Measurements from ENCODE around the gene OFD1. TPM values are rescaled to one million over a fixed set of nuclear protein-coding genes. Genes with fewer than 3 reads are reported as not detected.

OFD1 gene
- total RNA-seq, 2 donors from 2014 or later = 25.9 to 29.7 TPM

DNA sequence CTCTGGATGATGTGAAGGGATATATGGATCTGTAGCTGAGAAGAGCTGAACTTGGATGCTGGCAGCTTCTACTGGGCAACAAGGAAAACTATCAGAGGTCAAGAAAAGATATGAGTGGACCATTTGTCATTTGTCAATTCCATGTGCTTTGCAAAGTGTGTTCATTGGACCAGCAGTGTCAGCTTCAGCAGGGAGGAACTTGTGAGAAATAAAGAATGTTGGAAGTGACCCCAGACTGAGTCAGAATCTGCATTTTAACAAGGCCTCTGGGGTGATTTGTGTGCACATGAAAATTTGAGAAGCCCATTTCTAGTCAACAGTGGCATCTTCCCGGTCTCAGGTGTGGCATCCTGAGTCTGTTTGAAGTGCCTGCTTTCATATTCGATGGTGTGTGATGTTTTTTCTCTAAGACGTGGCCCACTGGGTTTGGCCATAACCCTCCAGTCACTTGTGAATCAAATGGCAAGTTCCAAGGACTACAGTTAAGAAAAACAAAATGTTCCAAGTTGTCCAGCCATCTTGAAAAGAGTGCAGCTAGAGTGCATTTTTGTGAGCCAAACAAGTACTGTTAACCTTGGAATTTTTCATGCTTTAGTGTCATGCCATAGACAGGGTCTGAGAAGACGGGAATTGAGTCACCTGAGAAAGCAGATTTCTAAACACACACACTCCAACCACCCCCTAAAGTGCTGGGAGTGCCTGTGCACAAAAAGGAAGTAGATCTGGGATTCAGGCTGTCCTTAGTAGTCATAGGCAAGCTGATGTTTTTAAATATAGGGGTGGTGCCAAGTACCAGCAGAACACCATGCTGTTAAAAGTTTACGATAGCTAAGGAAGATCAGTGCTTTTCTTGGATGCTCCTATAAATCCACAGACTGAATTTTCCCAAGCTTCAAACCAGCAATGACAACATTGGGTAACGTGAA lies 55.9 kb downstream of the OFD1 start:
- TF ChIP-seq, protein P1, sequence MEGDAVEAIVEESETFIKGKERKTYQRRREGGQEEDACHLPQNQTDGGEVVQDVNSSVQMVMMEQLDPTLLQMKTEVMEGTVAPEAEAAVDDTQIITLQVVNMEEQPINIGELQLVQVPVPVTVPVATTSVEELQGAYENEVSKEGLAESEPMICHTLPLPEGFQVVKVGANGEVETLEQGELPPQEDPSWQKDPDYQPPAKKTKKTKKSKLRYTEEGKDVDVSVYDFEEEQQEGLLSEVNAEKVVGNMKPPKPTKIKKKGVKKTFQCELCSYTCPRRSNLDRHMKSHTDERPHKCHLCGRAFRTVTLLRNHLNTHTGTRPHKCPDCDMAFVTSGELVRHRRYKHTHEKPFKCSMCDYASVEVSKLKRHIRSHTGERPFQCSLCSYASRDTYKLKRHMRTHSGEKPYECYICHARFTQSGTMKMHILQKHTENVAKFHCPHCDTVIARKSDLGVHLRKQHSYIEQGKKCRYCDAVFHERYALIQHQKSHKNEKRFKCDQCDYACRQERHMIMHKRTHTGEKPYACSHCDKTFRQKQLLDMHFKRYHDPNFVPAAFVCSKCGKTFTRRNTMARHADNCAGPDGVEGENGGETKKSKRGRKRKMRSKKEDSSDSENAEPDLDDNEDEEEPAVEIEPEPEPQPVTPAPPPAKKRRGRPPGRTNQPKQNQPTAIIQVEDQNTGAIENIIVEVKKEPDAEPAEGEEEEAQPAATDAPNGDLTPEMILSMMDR (conservative IDR thresholded peaks at IDR 0.05) = no peak
- H3K9me3 ChIP-seq (ENCODE audit: control insufficient read depth, low read length) = no peaks in the 10 kb centered on the region
- H3K27me3 Mint-ChIP-seq (ENCODE audit: insufficient read depth) = no peaks in the 10 kb centered on the region
- no peak overlapping the region for H3K4me3 ChIP-seq (ENCODE audit: low read length)
- DNase-seq = no peak
- H3K4me1 Mint-ChIP-seq = peaks cover 10% of the 10 kb centered on the region
- H3K36me3 ChIP-seq (ENCODE audit: control insufficient read depth, insufficient read depth, low read length) = no peaks in the 10 kb centered on the region
- no peak overlapping the region for H3K9ac ChIP-seq (ENCODE audit: extremely low read depth, low read length, poor library complexity, severe bottlenecking)
- peaks cover 45% of the 10 kb centered on the region for H3K9me3 Mint-ChIP-seq
- H3K27ac ChIP-seq (ENCODE audit: low read depth, low read length) = no peak overlapping the region
- H3K4me1 ChIP-seq (ENCODE audit: control insufficient read depth, insufficient read depth, low read length) = no peaks in the 10 kb centered on the region
- 82 to 89% methylated on average over 3 to 4 of the region's 6 CpGs for WGBS, 2 experiments (ENCODE audit: insufficient coverage in 1 of 2, insufficient read length in 1 of 2)
- no peak overlapping the region for H3K27ac Mint-ChIP-seq
- H3K4me3 Mint-ChIP-seq = no peak overlapping the region
- H3K27me3 ChIP-seq (ENCODE audit: control insufficient read depth, insufficient read depth, low read length, poor library complexity, severe bottlenecking) = no peaks in the 10 kb centered on the region
- no peaks in the 10 kb centered on the region for H3K36me3 Mint-ChIP-seq (ENCODE audit: low read depth)

DNA sequence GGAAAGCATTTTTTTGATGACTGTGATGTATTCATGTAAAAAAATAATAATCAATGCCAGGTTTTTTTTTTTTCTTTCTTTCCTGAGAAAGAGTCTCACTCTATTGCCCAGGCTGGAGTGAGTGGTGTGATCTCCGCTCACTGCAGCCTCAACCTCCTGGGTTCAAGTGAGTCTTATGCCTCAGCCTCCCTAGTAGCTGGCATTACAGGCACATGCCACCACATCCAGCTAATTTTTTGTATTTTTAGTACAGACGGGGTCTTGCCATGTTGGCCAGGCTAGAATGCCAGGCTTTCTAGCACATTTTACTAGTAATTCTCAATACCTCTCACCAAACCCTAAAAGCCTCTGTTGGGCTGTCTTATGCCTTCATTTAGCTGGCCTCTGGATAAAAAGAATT lies 56.6 kb downstream of the OFD1 start:
- Histone ChIP-seq H3K9me3 (ENCODE audit: control insufficient read depth, low read length) (no peaks in the 10 kb centered on the region), H3K4me1 (ENCODE audit: control insufficient read depth, insufficient read depth, low read length) (no peaks in the 10 kb centered on the region), H3K36me3 (ENCODE audit: control insufficient read depth, insufficient read depth, low read length) (no peaks in the 10 kb centered on the region), H3K27me3 (ENCODE audit: control insufficient read depth, insufficient read depth, low read length, poor library complexity, severe bottlenecking) (no peaks in the 10 kb centered on the region), H3K9ac (ENCODE audit: extremely low read depth, low read length, poor library complexity, severe bottlenecking) (no peak overlapping the region), H3K4me3 (ENCODE audit: low read length) (no peak overlapping the region), H3K27ac (ENCODE audit: low read depth, low read length) (peak overlapping the region; percentile 95)
- Mint-ChIP-seq H3K9me3 (peaks cover 41% of the 10 kb centered on the region), H3K4me3 (no peak overlapping the region), H3K36me3 (ENCODE audit: low read depth) (no peaks in the 10 kb centered on the region), H3K4me1 (peaks cover 10% of the 10 kb centered on the region), H3K27ac (no peak overlapping the region), H3K27me3 (ENCODE audit: insufficient read depth) (no peaks in the 10 kb centered on the region)
- WGBS, 2 experiments (ENCODE audit: insufficient coverage in 1 of 2, insufficient read length in 1 of 2) = 96% methylated on average over 2 of the region's 2 CpGs; no CpG with 5 or more reads in 1 of the 2 experiments
- TF ChIP-seq, protein P1 (conservative IDR thresholded peaks at IDR 0.05) = no peak
- DNase-seq = no peak

DNA sequence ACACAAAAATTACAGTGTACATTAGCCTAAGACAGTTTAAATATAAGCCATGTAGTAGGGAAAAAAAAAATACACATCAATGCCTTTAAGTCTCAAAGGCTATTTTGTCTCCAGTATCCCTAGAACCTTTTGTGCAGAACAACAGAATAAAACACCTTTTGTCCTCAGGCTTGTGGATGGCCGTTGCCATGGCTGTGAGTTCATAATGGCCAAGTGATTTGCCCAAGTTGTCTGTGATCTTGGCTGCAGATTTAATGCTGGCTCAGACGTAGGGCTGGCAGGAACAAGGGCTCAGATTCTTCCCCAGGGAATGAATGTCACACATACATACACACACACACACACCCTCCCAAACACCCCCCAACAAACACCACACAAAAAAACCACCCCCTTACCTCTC lies 57.0 kb downstream of the OFD1 start:
- 60 to 89% methylated on average over 1 to 2 of the region's 2 CpGs for WGBS, 2 experiments (ENCODE audit: insufficient coverage in 1 of 2, insufficient read length in 1 of 2)
- H3K9me3 Mint-ChIP-seq = peaks cover 42% of the 10 kb centered on the region

More for the DNA sequence above, 57.0 kb downstream of the OFD1 start:
- Mint-ChIP-seq H3K36me3 (ENCODE audit: low read depth) (no peaks in the 10 kb centered on the region), H3K4me3 (no peak overlapping the region), H3K4me1 (peaks cover 8% of the 10 kb centered on the region), H3K27ac (no peak overlapping the region), H3K27me3 (ENCODE audit: insufficient read depth) (no peaks in the 10 kb centered on the region)
- Histone ChIP-seq H3K9me3 (ENCODE audit: control insufficient read depth, low read length) (no peaks in the 10 kb centered on the region), H3K27me3 (ENCODE audit: control insufficient read depth, insufficient read depth, low read length, poor library complexity, severe bottlenecking) (no peaks in the 10 kb centered on the region), H3K4me1 (ENCODE audit: control insufficient read depth, insufficient read depth, low read length) (no peaks in the 10 kb centered on the region), H3K9ac (ENCODE audit: extremely low read depth, low read length, poor library complexity, severe bottlenecking) (no peak overlapping the region), H3K4me3 (ENCODE audit: low read length) (no peak overlapping the region), H3K27ac (ENCODE audit: low read depth, low read length) (peak overlapping the region; percentile 95), H3K36me3 (ENCODE audit: control insufficient read depth, insufficient read depth, low read length) (no peaks in the 10 kb centered on the region)
- DNase-seq = no peak
- TF ChIP-seq, protein P1 (conservative IDR thresholded peaks at IDR 0.05) = no peak

Data from endodermal cell (in vitro differentiated cells).